ENCODE data around the gene STK11.
"Not testable (repeated sequence)": the region's sequence is repeated elsewhere in the genome, so short reads cannot be mapped to it uniquely, and the experiment has no call there.

Gene STK11

DNA sequence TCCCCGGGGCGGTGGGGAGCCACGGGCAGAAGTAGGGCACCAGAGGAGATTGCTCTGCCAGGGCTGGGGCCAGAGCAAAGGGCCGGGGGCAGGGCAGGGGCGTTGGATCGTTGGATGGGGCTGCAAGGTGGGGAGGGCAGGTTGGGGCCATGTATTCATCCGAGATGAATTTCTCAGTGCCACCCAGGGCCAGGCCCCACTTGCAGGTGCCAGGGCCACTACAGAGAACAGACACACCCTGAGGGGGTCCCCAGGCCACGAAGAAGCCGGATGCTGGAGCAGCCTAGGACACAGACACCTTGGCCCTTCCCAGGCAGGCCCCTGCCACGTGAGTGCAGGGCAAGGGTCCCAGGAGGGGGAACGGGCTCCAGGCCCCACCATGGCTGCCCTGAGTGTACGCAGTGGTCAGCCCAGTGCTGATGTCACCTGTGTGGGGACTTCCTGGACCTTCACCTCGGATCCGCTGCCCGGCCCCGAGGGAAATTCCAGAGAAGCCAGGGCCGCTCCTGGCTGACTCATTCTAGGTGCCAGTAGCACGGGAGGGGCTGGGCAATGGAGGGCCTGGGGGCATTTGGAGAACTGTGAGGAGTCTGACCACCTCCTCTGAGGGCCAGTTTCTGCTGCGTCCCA, 21.9 kb upstream of the STK11 start:
- no peak overlapping the region for H3K23ac ChIP-seq (ENCODE audit: low read length)
- H3K36me3 ChIP-seq (ENCODE audit: control insufficient read depth, insufficient read depth, low read length) = no peaks in the 10 kb centered on the region
- H4K8ac ChIP-seq (ENCODE audit: low read depth, low read length) = no peak overlapping the region
- no peak overlapping the region for H3K4me2 ChIP-seq (ENCODE audit: low read length)
- H2AK5ac ChIP-seq (ENCODE audit: low read length) = no peak overlapping the region
- H2BK120ac ChIP-seq (ENCODE audit: low read depth, low read length) = no peak overlapping the region
- no CpG with 5 or more reads among the region's 19 CpGs for WGBS (ENCODE audit: extremely low coverage, insufficient coverage, low lambda C conversion rate)
- H3K56ac ChIP-seq (ENCODE audit: low read length) = peak overlapping the region; percentile 49
- H3K4ac ChIP-seq (ENCODE audit: low read depth, low read length) = peak overlapping the region; percentile 18
- H3K79me2 ChIP-seq (ENCODE audit: control insufficient read depth, insufficient read depth, low read length) = no peaks in the 10 kb centered on the region
- no peak overlapping the region for H4K5ac ChIP-seq (ENCODE audit: low read length)
- H3K79me1 ChIP-seq (ENCODE audit: low read length) = no peaks in the 10 kb centered on the region
- H2BK5ac ChIP-seq (ENCODE audit: low read length) = no peak overlapping the region
- no peak overlapping the region for H2BK15ac ChIP-seq (replicated peaks; ENCODE audit: low read depth)
- H3K27me3 ChIP-seq (ENCODE audit: insufficient read depth, low read length, poor library complexity) = no peaks in the 10 kb centered on the region
- H3K4me1 ChIP-seq (ENCODE audit: control insufficient read depth, low read depth, low read length) = no peaks in the 10 kb centered on the region
- H3K18ac ChIP-seq (ENCODE audit: low read length) = no peak overlapping the region
- peak; percentile 92 for DNase-seq
- no peak overlapping the region for H3K4me3 ChIP-seq (ENCODE audit: low read length)
- H3K27ac ChIP-seq (ENCODE audit: low read depth, low read length) = peak overlapping the region; percentile 45
- no peak overlapping the region for H3K9ac ChIP-seq (ENCODE audit: low read length)

DNA sequence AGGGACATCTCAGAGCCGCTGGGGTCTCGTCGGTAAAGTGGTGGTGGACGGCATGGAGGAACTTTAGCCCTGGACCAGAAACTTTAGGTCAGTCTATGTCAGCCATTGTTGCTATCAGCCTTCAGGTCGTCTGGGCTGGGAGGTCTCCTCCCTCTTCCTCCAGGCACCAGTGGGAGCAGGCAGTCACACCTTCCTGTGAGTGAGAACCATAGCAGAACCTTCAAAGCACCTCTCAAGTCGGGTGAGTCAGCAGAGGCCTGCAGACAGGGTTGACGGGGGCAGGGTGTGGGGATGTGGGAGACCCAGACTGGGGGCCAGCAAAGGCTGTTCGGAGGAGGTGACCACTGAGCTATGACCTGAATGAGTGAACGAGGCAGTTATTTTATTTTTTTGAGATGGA, 16.2 kb upstream of the STK11 start:
- Histone ChIP-seq H3K27me3 (ENCODE audit: insufficient read depth, low read length, poor library complexity) (no peaks in the 10 kb centered on the region), H2BK5ac (ENCODE audit: low read length) (peak overlapping the region; percentile 67), H3K18ac (ENCODE audit: low read length) (peak overlapping the region; percentile 33), H3K79me2 (ENCODE audit: control insufficient read depth, insufficient read depth, low read length) (no peaks in the 10 kb centered on the region), H3K27ac (ENCODE audit: low read depth, low read length) (peak overlapping the region; percentile 80), H3K56ac (ENCODE audit: low read length) (peak overlapping the region; percentile 85), H3K36me3 (ENCODE audit: control insufficient read depth, insufficient read depth, low read length) (no peaks in the 10 kb centered on the region), H3K23ac (ENCODE audit: low read length) (no peak overlapping the region), H3K4me1 (ENCODE audit: control insufficient read depth, low read depth, low read length) (no peaks in the 10 kb centered on the region), H2AK5ac (ENCODE audit: low read length) (peak overlapping the region; percentile 65), H3K9ac (ENCODE audit: low read length) (peak overlapping the region; percentile 9), H3K4me2 (ENCODE audit: low read length) (no peak overlapping the region), H3K4ac (ENCODE audit: low read depth, low read length) (peak overlapping the region; percentile 84), H2BK15ac (replicated peaks; ENCODE audit: low read depth) (no peak overlapping the region), H3K4me3 (ENCODE audit: low read length) (no peak overlapping the region), H4K5ac (ENCODE audit: low read length) (peak overlapping the region; percentile 71), H4K8ac (ENCODE audit: low read depth, low read length) (no peak overlapping the region), H2BK120ac (ENCODE audit: low read depth, low read length) (peak overlapping the region; percentile 32), H3K79me1 (ENCODE audit: low read length) (no peaks in the 10 kb centered on the region)
- peak; percentile 89 for DNase-seq
- no CpG with 5 or more reads among the region's 9 CpGs for WGBS (ENCODE audit: extremely low coverage, insufficient coverage, low lambda C conversion rate)

DNA sequence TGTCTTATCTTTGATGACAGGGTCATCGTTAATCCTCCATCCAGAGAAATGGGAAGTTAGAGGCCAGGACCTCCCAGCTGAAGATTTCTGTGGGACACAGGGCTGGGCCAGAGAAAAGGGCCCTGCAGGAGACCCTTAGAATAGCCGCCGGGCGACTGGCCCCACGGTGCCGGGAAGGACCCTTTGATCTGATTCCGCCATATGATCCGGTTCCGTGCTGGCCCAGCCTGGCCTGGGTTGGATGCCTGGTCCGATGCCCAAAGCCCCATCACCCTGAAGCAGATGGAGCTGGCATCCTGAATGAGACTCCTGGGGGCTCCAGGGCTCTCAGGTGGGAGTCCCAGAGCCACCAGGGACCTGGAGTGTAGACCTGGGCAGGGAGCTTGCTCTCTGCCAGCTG, 6.0 kb upstream of the STK11 start:
- Histone ChIP-seq H3K9ac (ENCODE audit: low read length) (no peak overlapping the region), H3K27me3 (ENCODE audit: insufficient read depth, low read length, poor library complexity) (no peaks in the 10 kb centered on the region), H2BK5ac (ENCODE audit: low read length) (no peak overlapping the region), H4K5ac (ENCODE audit: low read length) (no peak overlapping the region), H3K56ac (ENCODE audit: low read length) (no peak overlapping the region), H2BK15ac (replicated peaks; ENCODE audit: low read depth) (no peak overlapping the region), H4K8ac (ENCODE audit: low read depth, low read length) (no peak overlapping the region), H3K79me2 (ENCODE audit: control insufficient read depth, insufficient read depth, low read length) (no peaks in the 10 kb centered on the region), H3K27ac (ENCODE audit: low read depth, low read length) (no peak overlapping the region), H3K79me1 (ENCODE audit: low read length) (no peaks in the 10 kb centered on the region), H3K4me3 (ENCODE audit: low read length) (no peak overlapping the region), H3K4me1 (ENCODE audit: control insufficient read depth, low read depth, low read length) (no peaks in the 10 kb centered on the region), H3K4me2 (ENCODE audit: low read length) (no peak overlapping the region), H2BK120ac (ENCODE audit: low read depth, low read length) (no peak overlapping the region), H3K18ac (ENCODE audit: low read length) (no peak overlapping the region), H3K36me3 (ENCODE audit: control insufficient read depth, insufficient read depth, low read length) (no peaks in the 10 kb centered on the region), H2AK5ac (ENCODE audit: low read length) (no peak overlapping the region), H3K4ac (ENCODE audit: low read depth, low read length) (no peak overlapping the region), H3K23ac (ENCODE audit: low read length) (no peak overlapping the region)
- no CpG with 5 or more reads among the region's 10 CpGs for WGBS (ENCODE audit: extremely low coverage, insufficient coverage, low lambda C conversion rate)
- DNase-seq = no peak

DNA sequence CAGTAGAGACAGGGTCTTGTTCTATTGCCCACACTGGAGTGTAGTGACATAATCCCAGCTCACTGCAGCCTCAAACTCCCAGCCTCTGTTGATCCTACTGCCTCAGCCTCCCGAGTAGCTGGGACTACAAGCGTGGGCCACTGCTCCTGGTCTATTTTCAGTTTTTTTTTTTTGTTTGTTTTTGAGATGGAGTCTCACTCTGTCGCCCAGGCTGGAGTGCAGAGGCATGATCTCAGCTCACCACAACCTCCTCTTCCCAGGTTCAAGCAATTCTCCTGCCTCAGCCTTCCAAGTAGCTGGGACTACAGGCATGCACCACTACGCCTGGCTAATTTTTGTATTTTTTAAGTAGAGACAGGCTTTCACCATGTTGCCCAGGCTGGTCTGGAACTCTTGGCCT, 5.0 kb upstream of the STK11 start:
- H3K79me2 ChIP-seq (ENCODE audit: control insufficient read depth, insufficient read depth, low read length); H2BK120ac ChIP-seq (ENCODE audit: low read depth, low read length); H3K4me2 ChIP-seq (ENCODE audit: low read length); H3K23ac ChIP-seq (ENCODE audit: low read length); H3K4me3 ChIP-seq (ENCODE audit: low read length); H2BK15ac ChIP-seq (replicated peaks; ENCODE audit: low read depth); H3K79me1 ChIP-seq (ENCODE audit: low read length); H4K5ac ChIP-seq (ENCODE audit: low read length); H3K4ac ChIP-seq (ENCODE audit: low read depth, low read length); H3K56ac ChIP-seq (ENCODE audit: low read length); H2BK5ac ChIP-seq (ENCODE audit: low read length); H3K4me1 ChIP-seq (ENCODE audit: control insufficient read depth, low read depth, low read length); H3K9ac ChIP-seq (ENCODE audit: low read length); H4K8ac ChIP-seq (ENCODE audit: low read depth, low read length); H3K18ac ChIP-seq (ENCODE audit: low read length); H3K27me3 ChIP-seq (ENCODE audit: insufficient read depth, low read length, poor library complexity); H3K27ac ChIP-seq (ENCODE audit: low read depth, low read length); H3K36me3 ChIP-seq (ENCODE audit: control insufficient read depth, insufficient read depth, low read length); H2AK5ac ChIP-seq (ENCODE audit: low read length); DNase-seq: not testable (repeated sequence)
- WGBS (ENCODE audit: extremely low coverage, insufficient coverage, low lambda C conversion rate) = no CpG with 5 or more reads among the region's 4 CpGs

DNA sequence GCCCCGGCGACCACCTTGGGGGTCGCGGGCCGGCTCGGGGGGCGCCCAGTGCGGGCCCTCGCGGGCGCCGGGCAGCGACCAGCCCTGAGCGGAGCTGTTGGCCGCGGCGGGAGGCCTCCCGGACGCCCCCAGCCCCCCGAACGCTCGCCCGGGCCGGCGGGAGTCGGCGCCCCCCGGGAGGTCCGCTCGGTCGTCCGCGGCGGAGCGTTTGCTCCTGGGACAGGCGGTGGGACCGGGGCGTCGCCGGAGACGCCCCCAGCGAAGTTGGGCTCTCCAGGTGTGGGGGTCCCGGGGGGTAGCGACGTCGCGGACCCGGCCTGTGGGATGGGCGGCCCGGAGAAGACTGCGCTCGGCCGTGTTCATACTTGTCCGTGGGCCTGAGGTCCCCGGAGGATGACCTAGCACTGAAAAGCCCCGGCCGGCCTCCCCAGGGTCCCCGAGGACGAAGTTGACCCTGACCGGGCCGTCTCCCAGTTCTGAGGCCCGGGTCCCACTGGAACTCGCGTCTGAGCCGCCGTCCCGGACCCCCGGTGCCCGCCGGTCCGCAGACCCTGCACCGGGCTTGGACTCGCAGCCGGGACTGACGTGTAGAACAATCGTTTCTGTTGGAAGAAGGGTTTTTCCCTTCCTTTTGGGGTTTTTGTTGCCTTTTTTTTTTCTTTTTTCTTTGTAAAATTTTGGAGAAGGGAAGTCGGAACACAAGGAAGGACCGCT, 729 bp downstream of the STK11 start:
- Histone ChIP-seq H3K18ac (ENCODE audit: low read length) (peak overlapping the region; percentile 93), H3K27ac (ENCODE audit: low read depth, low read length) (no peak overlapping the region), H4K5ac (ENCODE audit: low read length) (no peak overlapping the region), H3K4me1 (ENCODE audit: control insufficient read depth, low read depth, low read length) (no peaks in the 10 kb centered on the region), H3K79me2 (ENCODE audit: control insufficient read depth, insufficient read depth, low read length) (peaks cover 41% of the 10 kb centered on the region), H3K36me3 (ENCODE audit: control insufficient read depth, insufficient read depth, low read length) (peaks cover 2% of the 10 kb centered on the region), H3K4me2 (ENCODE audit: low read length) (peak overlapping the region; percentile 90), H2BK15ac (replicated peaks; ENCODE audit: low read depth) (no peak overlapping the region), H3K9ac (ENCODE audit: low read length) (peak overlapping the region; percentile 87), H2BK5ac (ENCODE audit: low read length) (no peak overlapping the region), H2BK120ac (ENCODE audit: low read depth, low read length) (peak overlapping the region; percentile 46), H3K4me3 (ENCODE audit: low read length) (peak overlapping the region; percentile 65), H3K79me1 (ENCODE audit: low read length) (peaks cover 4% of the 10 kb centered on the region), H2AK5ac (ENCODE audit: low read length) (no peak overlapping the region), H3K23ac (ENCODE audit: low read length) (no peak overlapping the region), H3K56ac (ENCODE audit: low read length) (peak overlapping the region; percentile 90), H3K27me3 (ENCODE audit: insufficient read depth, low read length, poor library complexity) (no peaks in the 10 kb centered on the region), H4K8ac (ENCODE audit: low read depth, low read length) (peak overlapping the region; percentile 67), H3K4ac (ENCODE audit: low read depth, low read length) (peak overlapping the region; percentile 88)
- no peak for DNase-seq
- no CpG with 5 or more reads among the region's 78 CpGs for WGBS (ENCODE audit: extremely low coverage, insufficient coverage, low lambda C conversion rate)

All from mesendoderm (in vitro differentiated cells).